HEK293T (cell line): Measurements from ENCODE around the gene MEX3C.

Experiments used
- CTCF ChIA-PET: fragments of 350-600 bp; formaldehyde crosslinking; extraction: SDS; loops from one replicate; lab custom pipeline; 2021; ENCODE audit warnings: antibody characterized with exemption, inconsistent platforms; lab: Yijun Ruan, JAX
- POLR2A ChIA-PET: fragments of 350-600 bp; formaldehyde crosslinking; extraction: SDS; loops from one replicate; lab custom pipeline; 2020; ENCODE audit warnings: antibody characterized with exemption, inconsistent platforms; lab: Yijun Ruan, JAX
- DNase-seq: peaks from one replicate; pipeline ENCODE4 v3.0.0; 2012; ENCODE audit warnings: mixed read lengths; ENCODE audit errors: extremely low spot score
- ARNT ChIP-seq: fragments of 450-650 bp; IDR thresholded peaks from 2 replicates; pipeline ENCODE4 v1.6.1; 2017; ENCODE audit warnings: mild to moderate bottlenecking
- BHLHE40 ChIP-seq: fragments of 450-650 bp; IDR thresholded peaks from 2 replicates; pipeline ENCODE4 v1.6.1; 2016; ENCODE audit warnings: mild to moderate bottlenecking, moderate library complexity, borderline replicate concordance
- CTBP1 ChIP-seq: fragments of 450-650 bp; IDR thresholded peaks from 2 replicates; pipeline ENCODE4 v1.6.1; 2016; ENCODE audit warnings: borderline replicate concordance
- ELF4 ChIP-seq: fragments of 450-650 bp; IDR thresholded peaks from 2 replicates; pipeline ENCODE4 v1.6.1; 2017; ENCODE audit warnings: antibody characterized with exemption
- FOXA1 ChIP-seq: fragments of 450-650 bp; IDR thresholded peaks from 2 replicates; pipeline ENCODE4 v1.6.1; 2016; ENCODE audit warnings: mild to moderate bottlenecking
- FOXK2 ChIP-seq: fragments of 450-650 bp; IDR thresholded peaks from 2 replicates; pipeline ENCODE4 v1.6.1; 2016; ENCODE audit warnings: mild to moderate bottlenecking
- FOXM1 ChIP-seq: fragments of 450-650 bp; IDR thresholded peaks from 2 replicates; pipeline ENCODE4 v1.6.1; 2017; ENCODE audit warnings: mild to moderate bottlenecking, borderline replicate concordance
- HDGF ChIP-seq: fragments of 450-650 bp; IDR thresholded peaks from 2 replicates; pipeline ENCODE4 v1.6.1; 2017; ENCODE audit warnings: antibody characterized with exemption, borderline replicate concordance
- L3MBTL2 ChIP-seq: fragments of 450-650 bp; conservative IDR thresholded peaks from 2 replicates; pipeline ENCODE4 v1.6.1; 2016; ENCODE audit warnings: mild to moderate bottlenecking
- LEF1 ChIP-seq: fragments of 450-650 bp; IDR thresholded peaks from 2 replicates; pipeline ENCODE4 v1.6.1; 2017; ENCODE audit warnings: mild to moderate bottlenecking, borderline replicate concordance
- NFRKB ChIP-seq: fragments of 450-650 bp; IDR thresholded peaks from 2 replicates; pipeline ENCODE4 v1.6.1; 2016; ENCODE audit warnings: mild to moderate bottlenecking, moderate library complexity
- SP1 ChIP-seq: fragments of 450-650 bp; IDR thresholded peaks from 2 replicates; pipeline ENCODE4 v1.6.1; 2017
- SUZ12 ChIP-seq: fragments of 450-650 bp; IDR thresholded peaks from 2 replicates; pipeline ENCODE4 v1.6.1; 2016; ENCODE audit warnings: mild to moderate bottlenecking
- TARDBP ChIP-seq: fragments of 450-650 bp; IDR thresholded peaks from 2 replicates; pipeline ENCODE4 v1.6.1; 2016
- ZNF384 ChIP-seq: fragments of 450-650 bp; IDR thresholded peaks from 2 replicates; pipeline ENCODE4 v1.6.1; 2016
- TF ChIP-seq, protein P1 (sequence below): fragments of 450-650 bp; IDR thresholded peaks from 2 replicates; pipeline ENCODE4 v1.6.1; 2016

The MEX3C gene

GRCh38 chr18:51229328-51229727 is 31.8 kb upstream of the MEX3C start:
- ChIA-PET POLR2A (no interaction called here), CTCF (no interaction called here)
- DNase-seq: no peak
- no peak for TF ChIP-seq BHLHE40
- no peak for TF ChIP-seq L3MBTL2
- TF ChIP-seq LEF1: no peak
- no peak for TF ChIP-seq FOXA1
- TF ChIP-seq SP1: no peak
- TF ChIP-seq ZNF384: no peak
- TF ChIP-seq HDGF: no peak
- TF ChIP-seq, protein P1, sequence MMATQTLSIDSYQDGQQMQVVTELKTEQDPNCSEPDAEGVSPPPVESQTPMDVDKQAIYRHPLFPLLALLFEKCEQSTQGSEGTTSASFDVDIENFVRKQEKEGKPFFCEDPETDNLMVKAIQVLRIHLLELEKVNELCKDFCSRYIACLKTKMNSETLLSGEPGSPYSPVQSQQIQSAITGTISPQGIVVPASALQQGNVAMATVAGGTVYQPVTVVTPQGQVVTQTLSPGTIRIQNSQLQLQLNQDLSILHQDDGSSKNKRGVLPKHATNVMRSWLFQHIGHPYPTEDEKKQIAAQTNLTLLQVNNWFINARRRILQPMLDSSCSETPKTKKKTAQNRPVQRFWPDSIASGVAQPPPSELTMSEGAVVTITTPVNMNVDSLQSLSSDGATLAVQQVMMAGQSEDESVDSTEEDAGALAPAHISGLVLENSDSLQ: no peak
- TF ChIP-seq ELF4: no peak
- TF ChIP-seq SUZ12: no peak
- TF ChIP-seq FOXM1: no peak
- no peak for TF ChIP-seq FOXK2
- TF ChIP-seq TARDBP: no peak
- TF ChIP-seq NFRKB: no peak
- TF ChIP-seq ARNT: no peak
- no peak for TF ChIP-seq CTBP1

DNA sequence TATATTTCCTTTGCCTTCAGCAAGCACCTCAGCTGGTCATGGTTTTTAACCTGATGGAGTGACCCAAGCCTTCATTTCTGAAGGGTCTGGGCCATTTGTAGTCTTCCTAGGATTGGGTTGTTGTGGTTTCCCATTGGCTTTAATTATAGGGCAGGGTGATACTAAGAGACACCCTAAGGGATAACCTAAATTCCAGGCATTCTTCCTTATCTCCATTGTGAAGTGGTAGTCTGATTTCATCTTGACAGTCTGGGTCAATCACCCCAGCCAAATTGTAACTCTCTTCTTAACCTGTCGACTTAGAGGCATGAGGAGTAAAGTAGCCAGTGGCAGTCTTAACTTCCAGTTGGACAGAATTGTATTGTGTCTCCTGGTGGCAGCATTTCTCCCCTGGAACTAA is 30.2 kb upstream of the MEX3C start:
- TF ChIP-seq FOXK2 (no peak), BHLHE40 (no peak), ELF4 (no peak), SUZ12 (no peak), ARNT (no peak), TARDBP (no peak)
- TF ChIP-seq, protein P1: no peak
- POLR2A ChIA-PET: no interaction called here
- CTCF ChIA-PET: no interaction called here
- no peak for DNase-seq

DNA sequence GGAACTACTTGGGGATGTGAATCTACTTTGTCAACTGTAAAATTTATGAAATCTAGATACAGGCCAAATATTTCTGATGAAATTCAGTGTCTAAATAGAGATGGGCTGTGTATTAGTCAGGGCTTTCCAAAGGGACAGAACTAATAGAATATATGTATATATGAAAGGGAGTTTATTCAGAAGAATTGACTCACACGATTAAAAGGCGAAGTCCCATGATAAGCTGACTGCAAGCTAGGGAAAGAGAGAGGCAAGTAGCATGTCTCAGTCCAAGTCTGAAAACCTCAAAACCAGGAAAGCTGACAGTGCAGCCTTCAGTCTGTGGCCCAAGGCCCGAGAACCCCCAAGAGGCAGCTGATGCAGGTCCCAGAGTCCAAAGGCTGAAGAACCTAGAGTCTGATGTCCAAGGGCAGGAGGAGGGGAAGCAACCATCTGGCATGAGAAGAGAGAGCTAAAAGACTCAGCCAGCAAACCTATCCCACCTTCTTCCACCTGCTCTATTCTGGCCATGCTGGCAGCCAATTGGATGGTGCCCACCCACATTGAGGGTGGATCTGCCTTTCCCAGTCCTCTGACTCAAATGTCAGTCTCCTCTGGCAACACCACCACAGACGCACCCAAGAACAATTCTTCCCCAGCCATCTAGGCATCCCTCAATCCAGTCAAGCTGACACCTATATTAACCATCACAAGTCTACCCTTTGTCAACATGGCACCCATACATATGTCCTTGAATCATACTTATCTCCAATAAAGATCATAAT is 29.3 kb upstream of the MEX3C start:
- POLR2A ChIA-PET: no interaction called here
- TF ChIP-seq LEF1 (no peak), TARDBP (no peak), CTBP1 (no peak), L3MBTL2 (no peak), SP1 (no peak), HDGF (no peak), BHLHE40 (no peak), FOXA1 (no peak), SUZ12 (no peak), ELF4 (no peak), FOXK2 (no peak), ZNF384 (no peak), NFRKB (no peak), ARNT (no peak), FOXM1 (no peak)
- TF ChIP-seq, protein P1: no peak
- CTCF ChIA-PET: no interaction called here
- DNase-seq: no peak

- no peak for DNase-seq
- POLR2A ChIA-PET: no interaction called here
- no peak for TF ChIP-seq L3MBTL2
- TF ChIP-seq, protein P1: no peak
- TF ChIP-seq ARNT: no peak
- no peak for TF ChIP-seq FOXA1
- no peak for TF ChIP-seq ZNF384
- no peak for TF ChIP-seq NFRKB
- TF ChIP-seq FOXK2: no peak
- TF ChIP-seq CTBP1: no peak
- no peak for TF ChIP-seq SUZ12
- TF ChIP-seq FOXM1: no peak
- TF ChIP-seq LEF1: no peak
- TF ChIP-seq HDGF: no peak
- TF ChIP-seq TARDBP: no peak
- no peak for TF ChIP-seq ELF4
- TF ChIP-seq SP1: no peak
- TF ChIP-seq BHLHE40: no peak
- CTCF ChIA-PET: no interaction called here
Observed at GRCh38 chr18:51226068-51226467, 28.6 kb upstream of the MEX3C start.

GRCh38 chr18:51212606-51213005 is 15.1 kb upstream of the MEX3C start:
- CTCF ChIA-PET: no interaction called here
- POLR2A ChIA-PET: no interaction called here
- TF ChIP-seq FOXA1 (no peak), CTBP1 (no peak), HDGF (no peak), NFRKB (no peak), ARNT (no peak), LEF1 (no peak), SUZ12 (no peak), ELF4 (no peak), FOXK2 (no peak), ZNF384 (no peak), L3MBTL2 (no peak), BHLHE40 (no peak), SP1 (no peak), FOXM1 (no peak), TARDBP (no peak)
- TF ChIP-seq, protein P1: no peak
- DNase-seq: no peak
